WI38 (cell line): ENCODE measurements around the gene PADI1.

Experiments used
- H3K4me3 ChIP-seq: 2 replicates; pipeline ENCODE4 v1.5.1; 2011; ENCODE audit warnings: low read depth, mild to moderate bottlenecking, control low read depth, low read length
- TF ChIP-seq, protein P1 (sequence below): IDR thresholded peaks from 2 replicates; pipeline ENCODE4 v1.5.1; 2012; ENCODE audit warnings: low read depth, mild to moderate bottlenecking, control low read depth, low read length

Gene PADI1

DNA sequence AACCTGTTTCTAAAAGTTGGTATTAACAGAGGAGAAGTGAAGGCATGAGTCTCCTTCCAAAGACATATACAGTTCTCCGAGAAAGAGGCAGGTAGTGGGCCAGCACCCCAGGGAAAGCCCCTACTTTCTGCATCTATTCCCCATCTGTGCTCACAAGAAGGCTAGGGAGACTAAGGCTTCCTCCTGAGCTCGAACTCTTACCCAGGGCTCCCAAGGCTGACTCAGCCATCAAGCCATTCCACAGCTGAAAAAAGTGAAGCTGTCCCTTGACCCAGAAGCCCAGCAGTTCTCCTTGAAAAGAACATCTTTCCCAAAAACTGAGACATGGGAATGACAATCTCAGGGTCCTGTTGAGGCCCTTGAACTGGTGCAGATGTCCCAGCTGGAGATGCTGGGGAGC lies 42.0 kb downstream of the PADI1 start:
- no peak overlapping the region for H3K4me3 ChIP-seq
- TF ChIP-seq, protein P1, sequence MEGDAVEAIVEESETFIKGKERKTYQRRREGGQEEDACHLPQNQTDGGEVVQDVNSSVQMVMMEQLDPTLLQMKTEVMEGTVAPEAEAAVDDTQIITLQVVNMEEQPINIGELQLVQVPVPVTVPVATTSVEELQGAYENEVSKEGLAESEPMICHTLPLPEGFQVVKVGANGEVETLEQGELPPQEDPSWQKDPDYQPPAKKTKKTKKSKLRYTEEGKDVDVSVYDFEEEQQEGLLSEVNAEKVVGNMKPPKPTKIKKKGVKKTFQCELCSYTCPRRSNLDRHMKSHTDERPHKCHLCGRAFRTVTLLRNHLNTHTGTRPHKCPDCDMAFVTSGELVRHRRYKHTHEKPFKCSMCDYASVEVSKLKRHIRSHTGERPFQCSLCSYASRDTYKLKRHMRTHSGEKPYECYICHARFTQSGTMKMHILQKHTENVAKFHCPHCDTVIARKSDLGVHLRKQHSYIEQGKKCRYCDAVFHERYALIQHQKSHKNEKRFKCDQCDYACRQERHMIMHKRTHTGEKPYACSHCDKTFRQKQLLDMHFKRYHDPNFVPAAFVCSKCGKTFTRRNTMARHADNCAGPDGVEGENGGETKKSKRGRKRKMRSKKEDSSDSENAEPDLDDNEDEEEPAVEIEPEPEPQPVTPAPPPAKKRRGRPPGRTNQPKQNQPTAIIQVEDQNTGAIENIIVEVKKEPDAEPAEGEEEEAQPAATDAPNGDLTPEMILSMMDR: no peak

DNA sequence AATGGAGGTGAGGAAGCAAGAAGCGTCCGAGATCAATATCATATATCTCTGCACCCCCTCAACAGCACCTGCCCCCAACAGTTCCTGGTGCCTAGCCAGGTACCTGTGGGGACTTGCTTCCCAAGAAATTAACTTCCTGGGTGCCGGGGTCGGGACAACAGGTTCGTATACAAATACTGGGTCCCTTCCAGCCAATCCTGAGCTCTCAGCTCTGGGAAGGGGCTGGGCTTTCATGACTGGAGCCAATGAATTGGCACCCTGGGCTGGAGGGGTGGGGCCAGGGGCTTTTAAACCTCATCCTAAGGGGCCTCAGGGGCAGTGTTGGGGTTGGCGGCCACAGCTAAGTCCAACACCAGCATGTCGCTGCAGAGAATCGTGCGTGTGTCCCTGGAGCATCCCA lies 43.9 kb downstream of the PADI1 start, which contains the start of gene PADI3:
TSS of gene PADI3 (plus strand) at position 318 of the 400 bp plus-strand sequence. CDS start at position 358, 40 bp downstream.
- H3K4me3 ChIP-seq: no peak within 1 kb of the TSS
- TF ChIP-seq, protein P1: no peak

DNA sequence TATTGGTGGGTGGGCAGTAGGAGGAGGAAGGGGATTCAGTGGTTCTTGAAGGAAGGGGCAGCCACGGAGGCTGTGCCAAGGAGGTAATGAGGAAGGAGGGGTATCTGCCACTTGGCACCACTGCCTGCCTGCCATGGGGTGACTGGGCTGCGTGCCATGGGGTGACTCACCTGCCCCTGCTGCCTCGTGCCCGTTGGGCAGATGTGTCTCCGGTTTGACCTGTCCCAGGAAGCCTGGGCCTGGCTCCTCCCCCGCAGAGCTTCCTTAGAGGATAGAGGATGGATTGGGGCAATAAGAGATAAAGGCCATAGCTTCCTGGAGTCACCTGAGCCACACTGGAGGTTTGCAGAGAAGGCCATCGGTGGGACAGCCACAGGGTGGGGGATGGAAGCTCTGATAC lies 45.7 kb downstream of the PADI1 start:
- TF ChIP-seq, protein P1: no peak
- no peak overlapping the region for H3K4me3 ChIP-seq

DNA sequence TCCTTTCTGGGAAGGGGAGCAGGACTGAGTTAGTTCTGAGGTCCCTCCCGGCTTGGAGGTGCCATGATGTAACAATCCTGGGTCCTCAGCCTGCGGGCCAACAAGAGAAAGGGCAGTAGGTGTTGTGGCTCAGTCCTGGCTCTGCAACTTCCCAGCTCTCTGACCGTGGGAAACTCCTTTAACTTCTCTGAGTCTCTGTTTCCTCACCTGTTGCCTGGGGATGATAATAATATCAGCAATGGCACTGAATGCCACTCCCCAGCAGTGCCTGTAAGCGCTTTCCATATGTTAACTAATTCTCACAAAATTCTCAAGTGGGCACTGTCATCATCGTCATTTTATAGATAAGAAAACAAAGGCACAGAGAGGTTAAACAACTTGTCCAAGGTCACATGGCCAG lies 46.3 kb downstream of the PADI1 start:
- H3K4me3 ChIP-seq: no peak overlapping the region

DNA sequence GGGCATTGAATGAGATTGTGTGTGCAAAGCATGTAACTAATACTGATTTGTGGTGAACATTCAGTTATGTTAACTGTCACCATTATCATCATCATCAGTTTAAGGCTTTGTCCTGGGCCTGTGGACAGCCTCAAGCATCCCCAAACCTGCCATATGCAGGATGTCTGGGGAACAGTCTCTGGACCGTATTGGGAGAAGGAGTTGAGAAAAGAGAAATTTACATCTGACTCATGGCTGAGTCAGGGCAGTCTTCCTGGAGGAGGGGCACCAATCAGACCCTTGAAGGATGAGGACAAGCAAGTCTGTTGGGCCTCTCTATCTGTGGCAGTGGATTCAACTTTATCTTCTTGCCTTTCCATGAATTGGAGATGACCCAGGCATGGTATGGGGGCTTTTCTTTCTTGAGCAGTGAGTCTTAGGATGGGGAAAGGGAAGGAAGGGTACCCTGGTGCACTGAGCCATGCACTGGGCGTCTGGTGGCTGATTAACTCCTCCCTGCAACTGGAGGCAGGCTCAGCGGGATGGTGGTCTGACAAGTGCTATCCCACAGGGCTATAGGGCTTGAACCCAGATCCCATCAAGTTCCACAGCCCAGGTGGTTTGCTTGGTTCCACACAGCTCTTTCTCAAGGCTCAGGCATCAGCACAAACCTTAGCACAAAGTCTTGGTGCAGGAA lies 46.9 kb downstream of the PADI1 start:
- TF ChIP-seq, protein P1: no peak

More for the DNA sequence above, 46.3 kb downstream of the PADI1 start:
- TF ChIP-seq, protein P1: no peak

DNA sequence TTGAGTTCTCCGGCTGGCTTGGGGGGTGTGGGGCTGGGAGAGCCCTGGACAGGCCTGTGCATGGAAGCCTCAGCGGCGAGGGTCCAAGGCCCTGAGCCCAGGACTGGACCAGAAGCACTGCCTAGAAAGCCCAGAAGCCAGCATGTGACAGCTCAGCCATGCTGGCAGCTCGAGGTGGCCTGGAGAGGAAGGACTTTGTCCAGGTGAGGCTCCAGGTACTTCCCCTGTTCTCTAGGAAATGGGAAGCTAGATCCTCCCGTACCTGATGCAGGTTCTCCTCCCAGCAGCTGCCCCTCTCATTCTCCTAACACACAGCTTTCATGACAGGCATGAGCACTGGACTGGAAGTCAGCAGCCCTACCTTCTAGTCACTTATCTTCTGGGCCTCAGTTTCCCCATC lies 50.4 kb downstream of the PADI1 start:
- TF ChIP-seq, protein P1: no peak
- no peak overlapping the region for H3K4me3 ChIP-seq

More for the DNA sequence above, 46.9 kb downstream of the PADI1 start:
- H3K4me3 ChIP-seq: no peak overlapping the region

DNA sequence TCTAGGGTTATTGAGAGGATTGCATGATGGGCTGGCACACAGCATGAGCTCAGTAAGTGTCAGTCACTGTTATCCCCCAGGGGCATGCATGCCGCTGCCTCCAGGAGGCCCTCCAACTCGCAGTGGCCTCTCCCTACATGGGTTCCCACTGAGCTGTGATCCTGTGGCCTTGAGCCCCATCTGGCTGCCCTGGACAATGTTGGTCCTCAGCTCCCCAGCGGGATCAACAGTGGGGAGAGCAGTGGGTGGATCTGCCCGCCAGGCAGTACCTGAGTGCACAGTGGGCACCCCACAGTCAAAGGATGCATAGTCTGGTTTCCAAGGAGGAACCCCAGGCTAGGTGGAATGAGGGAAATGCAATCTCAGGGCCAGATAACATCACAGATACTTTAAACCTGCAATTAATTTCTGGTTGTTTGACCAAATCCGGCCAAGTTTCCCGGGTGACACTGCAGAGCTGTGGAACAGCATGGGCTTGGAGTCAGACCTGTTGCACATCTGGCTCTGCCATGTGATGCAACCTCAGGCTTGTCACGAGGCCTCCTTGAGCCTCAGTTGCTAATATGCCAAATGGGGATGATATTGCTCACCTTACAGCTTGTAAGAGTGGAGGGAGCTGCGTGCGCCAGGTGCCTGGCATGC lies 53.3 kb downstream of the PADI1 start:
- TF ChIP-seq, protein P1: no peak
- H3K4me3 ChIP-seq: no peak overlapping the region
